Stimulated activated CD4-positive, alpha-beta T cell treated with anti-CD3 and anti-CD28 coated beads, Interleukin-1b, Interleukin-23, amount 100 ng/mL, for 24 hours (primary cell): ENCODE results near the gene GFI1.
"Not testable (repeated sequence)": the region's sequence is repeated elsewhere in the genome, so short reads cannot be mapped to it uniquely, and the experiment has no call there.

Experiments used
- DNase-seq, 4 experiments: peaks; one replicate each; pipeline ENCODE4 v3.0.0-alpha.2; 2020; ENCODE audit warnings: low read depth in 4 of 4, low spot score in 1 of 4

The GFI1 gene

DNA sequence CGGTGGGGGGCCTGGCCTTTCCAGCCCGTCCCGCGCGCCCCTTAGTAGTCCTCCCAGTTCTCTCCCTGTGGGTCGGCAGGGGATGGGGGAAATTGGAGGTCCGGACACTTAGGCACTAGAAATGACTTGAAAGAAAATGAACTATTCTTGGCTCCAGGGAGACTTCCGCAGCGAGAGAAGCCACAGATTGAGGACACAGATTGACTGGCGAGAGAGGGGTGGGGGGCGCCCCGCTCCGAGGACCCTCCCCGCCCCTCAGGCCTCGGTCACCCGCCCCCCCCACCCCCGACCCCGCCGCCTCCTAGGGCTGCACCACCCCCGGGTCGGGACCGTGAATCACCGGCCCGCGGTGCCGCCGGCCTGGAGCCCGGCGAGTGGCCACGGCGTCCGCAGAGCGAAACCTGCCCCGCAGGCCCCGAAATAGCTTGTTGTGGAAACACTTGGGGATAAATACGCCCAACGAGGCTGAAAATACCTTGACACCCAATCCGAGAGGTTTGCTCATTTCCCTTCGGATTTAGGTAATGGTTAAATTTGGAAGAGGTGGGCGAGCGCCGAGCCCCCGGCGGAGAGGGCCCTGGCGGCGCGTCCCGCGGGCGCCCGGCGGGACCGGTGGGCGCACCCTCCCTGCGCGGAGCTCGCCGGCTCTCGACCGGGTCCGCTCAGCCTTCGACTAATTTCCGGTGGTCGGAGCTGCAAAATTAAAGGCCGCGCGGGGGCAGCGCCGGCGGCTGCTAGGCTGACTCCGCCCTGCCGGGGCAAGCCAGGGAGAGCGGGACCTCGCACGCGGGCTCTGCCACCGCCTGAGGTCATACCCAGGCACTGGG is at the start of gene GFI1:
Gene GFI1, minus strand, starts transcription at position 675 of the 827 bp plus-strand sequence. CDS start 3,438 bp downstream, outside the sequence.
- DNase-seq = peak in 3 of 4 experiments; percentile 36 to 71 (median 64)

DNA sequence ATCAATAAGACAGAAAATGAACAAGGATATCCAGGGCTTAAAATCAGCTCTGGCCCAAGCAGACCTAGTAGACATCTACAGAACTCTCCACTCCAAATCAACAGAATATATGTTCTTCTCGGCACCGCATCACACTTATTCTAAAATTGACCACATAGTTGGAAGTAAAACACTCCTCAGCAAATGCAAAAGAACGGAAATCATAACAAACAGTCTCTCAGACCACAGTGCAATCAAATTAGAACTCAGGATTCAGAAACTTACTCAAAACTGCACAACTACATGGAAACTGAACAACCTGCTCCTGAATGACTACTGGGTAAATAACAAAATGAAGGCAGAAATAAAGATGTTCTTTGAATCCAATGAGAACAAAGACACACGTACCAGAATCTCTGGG is 45.6 kb upstream of the GFI1 start:
- not testable (repeated sequence) for DNase-seq

DNA sequence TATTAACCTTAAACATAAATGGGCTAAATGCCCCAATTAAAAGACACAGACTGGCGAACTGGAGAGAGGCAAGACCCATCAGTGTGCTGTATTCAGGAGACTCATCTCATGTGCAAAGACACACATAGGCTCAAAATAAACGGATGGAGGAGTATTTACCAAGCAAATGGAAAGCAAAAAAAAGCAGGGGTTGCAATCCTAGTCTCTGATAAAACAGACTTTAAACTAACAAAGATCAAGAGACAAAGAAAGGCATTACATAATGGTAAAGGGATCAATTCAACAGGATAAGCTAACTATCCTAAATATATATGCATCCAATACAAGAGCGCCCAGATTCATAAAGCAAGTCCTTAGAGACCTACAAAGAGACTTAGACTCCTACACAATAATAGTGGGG is 45.2 kb upstream of the GFI1 start:
- not testable (repeated sequence) for DNase-seq

DNA sequence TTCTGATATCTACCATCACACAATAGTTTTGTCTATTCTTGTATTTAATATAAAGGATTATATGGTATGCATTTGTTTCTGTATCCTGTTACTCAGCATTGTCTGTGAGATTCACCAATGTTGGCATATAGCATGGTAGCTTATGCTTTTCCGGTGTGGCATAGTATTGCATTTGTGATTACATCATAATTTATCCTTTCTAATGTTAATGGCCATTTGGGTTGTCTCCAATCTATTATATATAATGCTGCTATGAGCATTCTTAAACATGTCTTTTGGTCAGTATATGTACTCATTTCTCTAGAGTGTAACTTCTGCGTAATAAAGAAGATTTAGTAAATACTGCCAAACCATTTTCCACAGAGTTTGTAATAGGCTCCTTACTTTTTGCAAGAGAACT is 40.9 kb upstream of the GFI1 start:
- no peak for DNase-seq

DNA sequence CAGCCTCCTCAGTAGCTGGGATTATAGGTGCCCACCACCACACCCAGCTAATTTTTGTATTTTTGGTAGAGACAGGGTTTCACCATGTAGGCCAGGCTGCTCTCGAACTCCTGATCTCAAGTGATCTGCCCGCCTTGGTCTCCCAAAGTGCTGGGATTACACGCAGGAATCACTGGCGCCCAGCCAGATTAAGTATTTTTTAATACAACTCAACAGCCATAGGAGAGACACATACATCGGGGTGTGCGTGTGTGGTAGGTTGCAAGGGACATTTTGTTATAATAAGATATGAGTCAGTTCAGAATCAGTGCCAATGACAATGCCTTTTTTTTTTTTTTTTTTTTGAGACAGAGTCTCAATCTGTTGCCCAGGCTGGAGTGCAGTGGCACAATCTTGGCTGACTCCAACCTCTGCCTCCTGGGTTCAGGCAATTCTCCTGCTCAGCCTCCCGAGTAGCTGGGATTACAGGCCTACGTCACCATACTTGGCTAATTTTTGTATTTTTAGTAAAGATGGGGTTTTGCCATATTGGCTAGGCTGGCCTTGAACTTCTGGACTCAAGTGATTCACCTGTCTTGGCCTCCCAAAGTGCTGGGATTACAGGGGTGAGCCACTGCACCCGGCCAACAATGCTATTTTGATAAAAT is 38.3 kb upstream of the GFI1 start:
- DNase-seq = not testable (repeated sequence)

- no peak for DNase-seq
Observed at GRCh38 chr1:92519043-92519442, 32.3 kb upstream of the GFI1 start.

- DNase-seq = no peak
Observed at GRCh38 chr1:92516574-92516973, 29.8 kb upstream of the GFI1 start.

- no peak for DNase-seq
Observed at GRCh38 chr1:92515796-92516201, 29.1 kb upstream of the GFI1 start.

GRCh38 chr1:92511541-92511940 is 24.8 kb upstream of the GFI1 start:
- no peak for DNase-seq

- no peak for DNase-seq
Observed at GRCh38 chr1:92509619-92510018, 22.9 kb upstream of the GFI1 start.

- no peak for DNase-seq
Observed at GRCh38 chr1:92505015-92505692, 18.4 kb upstream of the GFI1 start.

DNA sequence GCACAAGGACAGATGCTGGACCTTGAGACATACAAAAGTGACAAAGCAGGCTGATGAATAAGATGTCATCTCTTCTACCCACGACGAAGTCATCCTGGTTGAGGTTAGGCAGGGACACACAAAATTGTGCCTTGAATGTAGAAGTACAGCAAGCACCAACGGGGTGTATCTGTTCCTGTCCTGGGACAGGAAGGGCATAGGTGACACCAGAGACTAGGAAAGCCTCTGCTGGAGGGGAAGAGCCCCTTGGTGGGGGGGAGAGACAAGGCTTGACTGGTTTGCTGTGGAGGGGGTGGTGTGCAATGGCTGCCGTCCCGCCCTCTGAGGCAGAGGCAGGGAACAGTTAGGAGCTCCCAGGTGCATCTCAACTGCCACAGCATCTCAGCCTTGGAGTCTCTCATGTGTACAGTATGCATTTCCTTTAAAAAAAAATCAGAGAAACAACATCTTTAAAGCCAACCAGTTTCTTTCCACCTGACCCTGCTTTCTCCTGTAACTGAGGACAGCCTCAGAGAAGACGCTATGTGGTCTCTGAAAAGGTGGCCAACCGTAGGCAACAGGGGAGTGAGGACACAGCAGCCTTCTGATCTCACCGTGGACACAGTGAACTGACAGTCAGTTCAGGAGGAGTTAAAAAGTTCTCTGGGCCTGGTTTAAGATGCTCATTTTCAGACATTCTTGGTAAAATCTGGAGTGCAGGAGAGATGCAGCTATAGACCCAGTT is 17.7 kb upstream of the GFI1 start:
- DNase-seq = no peak

GRCh38 chr1:92503926-92504285 is 17.2 kb upstream of the GFI1 start:
- DNase-seq = no peak

- no peak for DNase-seq
Observed at GRCh38 chr1:92503043-92503925, 16.6 kb upstream of the GFI1 start.

- DNase-seq = no peak
Observed at GRCh38 chr1:92502247-92502646, 15.5 kb upstream of the GFI1 start.

DNA sequence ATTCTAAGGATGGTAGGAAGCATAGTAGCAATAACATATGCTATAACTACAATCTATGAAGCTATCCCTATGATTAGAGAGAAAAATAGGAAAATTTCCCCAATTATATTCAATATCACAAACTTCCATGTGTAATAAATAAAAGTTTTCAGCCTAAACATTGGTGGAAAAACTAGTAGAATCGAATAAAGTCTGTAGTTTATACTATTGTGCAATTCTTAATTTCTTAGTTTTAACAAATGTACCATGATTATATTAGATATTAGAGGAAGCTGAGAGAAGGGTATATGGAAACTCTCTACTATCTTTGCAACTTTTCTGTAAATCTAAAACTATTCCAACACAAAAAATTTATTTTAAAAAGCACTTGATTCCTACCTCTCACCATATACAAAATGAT is 13.8 kb upstream of the GFI1 start:
- DNase-seq = no peak

- DNase-seq = no peak
Observed at GRCh38 chr1:92495392-92496063, 8.8 kb upstream of the GFI1 start.

GRCh38 chr1:92494485-92495141 is 7.9 kb upstream of the GFI1 start:
- no peak for DNase-seq

GRCh38 chr1:92493139-92493538 is 6.4 kb upstream of the GFI1 start:
- no peak for DNase-seq
